Suprapubic skin (tissue), 4 donors: ENCODE data around the gene CT83.

ENCODE experiments used
- EP300 ChIP-seq: sonication (generic); formaldehyde crosslinking; IDR thresholded peaks from one replicate; pipeline ENCODE4 v1.6.1; 2017; ENCODE audit warnings: antibody characterized with exemption
- POLR2A ChIP-seq, 2 donors: fragments of 450-650 bp; IDR thresholded peaks; one replicate each; pipeline ENCODE4 v1.6.1; 2017; ENCODE audit warnings: antibody characterized with exemption in 2 of 2, mild to moderate bottlenecking in 2 of 2, moderate library complexity in 2 of 2
- POLR2AphosphoS5 ChIP-seq, 3 donors: sonication (generic); formaldehyde crosslinking; IDR thresholded peaks; one replicate each; pipeline ENCODE4 v1.6.1; 2017; ENCODE audit warnings: antibody characterized with exemption in 3 of 3
- TF ChIP-seq, protein P1 (sequence below), 2 donors: fragments of 200-600 bp in 1 of 2; fragments of 450-650 bp in 1 of 2; sonication (generic) in 1 of 2; IDR thresholded peaks; one replicate each; pipeline ENCODE4 v1.5.1; 2016 to 2019; ENCODE audit warnings: antibody characterized with exemption in 2 of 2, mild to moderate bottlenecking in 1 of 2, moderate library complexity in 1 of 2

DNA sequence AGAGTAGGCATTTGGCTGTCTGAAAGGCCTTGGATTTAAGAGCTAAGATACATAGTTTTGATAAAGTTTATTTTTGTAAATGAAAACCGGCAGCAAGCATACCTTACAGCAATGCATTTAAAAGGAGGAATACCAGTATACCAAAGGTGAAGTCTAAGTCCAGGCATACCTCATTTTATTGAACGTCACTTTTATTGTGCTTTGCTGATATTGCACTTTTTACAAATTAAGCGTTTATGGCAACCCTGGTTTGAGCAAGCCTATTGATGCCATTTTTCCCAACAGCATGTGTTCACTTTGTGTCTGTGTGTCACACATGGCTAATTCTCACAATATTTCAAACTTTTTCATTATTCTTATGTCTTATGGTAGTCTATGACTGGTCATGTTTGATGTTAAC lies 34.8 kb downstream of the CT83 start:
- TF ChIP-seq POLR2AphosphoS5 (IDR thresholded peaks at IDR 0.05) (no peak), POLR2A (IDR thresholded peaks at IDR 0.05) (no peak), EP300 (no peak)
- TF ChIP-seq, protein P1, sequence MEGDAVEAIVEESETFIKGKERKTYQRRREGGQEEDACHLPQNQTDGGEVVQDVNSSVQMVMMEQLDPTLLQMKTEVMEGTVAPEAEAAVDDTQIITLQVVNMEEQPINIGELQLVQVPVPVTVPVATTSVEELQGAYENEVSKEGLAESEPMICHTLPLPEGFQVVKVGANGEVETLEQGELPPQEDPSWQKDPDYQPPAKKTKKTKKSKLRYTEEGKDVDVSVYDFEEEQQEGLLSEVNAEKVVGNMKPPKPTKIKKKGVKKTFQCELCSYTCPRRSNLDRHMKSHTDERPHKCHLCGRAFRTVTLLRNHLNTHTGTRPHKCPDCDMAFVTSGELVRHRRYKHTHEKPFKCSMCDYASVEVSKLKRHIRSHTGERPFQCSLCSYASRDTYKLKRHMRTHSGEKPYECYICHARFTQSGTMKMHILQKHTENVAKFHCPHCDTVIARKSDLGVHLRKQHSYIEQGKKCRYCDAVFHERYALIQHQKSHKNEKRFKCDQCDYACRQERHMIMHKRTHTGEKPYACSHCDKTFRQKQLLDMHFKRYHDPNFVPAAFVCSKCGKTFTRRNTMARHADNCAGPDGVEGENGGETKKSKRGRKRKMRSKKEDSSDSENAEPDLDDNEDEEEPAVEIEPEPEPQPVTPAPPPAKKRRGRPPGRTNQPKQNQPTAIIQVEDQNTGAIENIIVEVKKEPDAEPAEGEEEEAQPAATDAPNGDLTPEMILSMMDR (IDR thresholded peaks at IDR 0.05) = no peak
